Ovary (tissue), 9 donors: ENCODE measurements around the gene DRAM1. TPM values are rescaled to one million over a fixed set of nuclear protein-coding genes. Genes with fewer than 3 reads are reported as not detected.

ENCODE experiments used
- DNase-seq, 5 donors: peaks; one replicate each; pipeline ENCODE4 v3.0.0-alpha.2; 2019 to 2020
- H3K27ac ChIP-seq, 2 donors: fragments of 200-600 bp; one replicate each; pipeline versions ENCODE4 v1.5.1 to v1.8.0; 2019 to 2022
- H3K27me3 ChIP-seq: fragments of 200-600 bp; one replicate; pipeline ENCODE4 v1.8.0; 2022
- H3K36me3 ChIP-seq: fragments of 200-600 bp; sonication (generic); one replicate; pipeline ENCODE4 v1.5.1; 2019
- H3K4me1 ChIP-seq: one replicate; pipeline ENCODE4 v1.8.1; 2013; ENCODE audit warnings: mild to moderate bottlenecking, moderate library complexity; ENCODE audit not compliant: insufficient read depth
- H3K4me3 ChIP-seq: fragments of 200-600 bp; sonication (generic); one replicate; pipeline ENCODE4 v1.5.1; 2017
- H3K9me3 ChIP-seq, 2 donors: fragments of 200-600 bp in 1 of 2; sonication (generic) in 1 of 2; one replicate each; pipeline versions ENCODE4 v1.5.1 to v1.8.1; 2013 to 2019; ENCODE audit warnings: mild to moderate bottlenecking in 1 of 2, moderate library complexity in 1 of 2
- CTCF ChIP-seq, 3 donors: fragments of 450-650 bp in 2 of 3; fragments of 200-600 bp in 1 of 3; IDR thresholded peaks; one replicate each; pipeline versions ENCODE4 v1.5.1 to v1.8.0; 2016 to 2022; ENCODE audit warnings: antibody characterized with exemption in 3 of 3, mild to moderate bottlenecking in 1 of 3
- EP300 ChIP-seq: sonication (generic); formaldehyde crosslinking; IDR thresholded peaks from one replicate; pipeline ENCODE4 v1.6.1; 2017; ENCODE audit warnings: antibody characterized with exemption
- POLR2A ChIP-seq: fragments of 450-650 bp; IDR thresholded peaks from one replicate; pipeline ENCODE4 v1.6.1; 2017; ENCODE audit warnings: antibody characterized with exemption, mild to moderate bottlenecking, moderate library complexity
- WGBS, 3 donors: extraction: QIAGEN DNeasy Blood & Tissue Kit in 1 of 3; methylation state at CpG; one replicate each; pipeline versions ENCODE4 v1.1.5 to v1.1.7; 2013 to 2017; 5-methylcytosine and 5-hydroxymethylcytosine counted together
- intact Hi-C, 4 donors: fragments of 100-400 bp; cut with DNase I; formaldehyde crosslinking; loops; one replicate each; pipeline versions ENCODE4 v1.11.0 to v1.15.1; 2022 to 2023
- polyA plus RNA-seq, 2 donors: library from polyadenylated mRNA; stranded (reverse); fragments of 200-250 nt in 1 of 2; fragments of 350-450 nt in 1 of 2; fragmentation: Illumina TruSeq in 1 of 2; extraction: RNeasy Lipid Tissue Mini Kit (QIAGEN cat#74804) in 1 of 2; gene quantifications; one replicate each; pipeline ENCODE4 v1.2.3, GENCODE V29; 2013 to 2014
- total RNA-seq, 7 donors: library from RNA; depleted of rRNA in 2 of 7; stranded (reverse); fragments of >200 nt in 2 of 7; fragmentation: NEBNext Ultra II Directional in 3 of 7; extraction: Animal tissue kit (Norgen Biotek cat#: 25700) in 3 of 7; gene quantifications; one replicate each; pipeline versions ENCODE4 v1.1.0 to v1.2.4, GENCODE V29; 2016 to 2023
- donor health status: DM: no; HTN: no; CAD: no; lungs with moderate emphysema.
- donor health status: DM: no; HTN: no; CAD: no.
- donor health status: Bipolar disorder and iron deficiency.
- donor health status: DM: yes; HTN: yes; CAD: no.
- donor health status: DM: no; HTN: no; CAD: no.
- donor health status: DM: yes; HTN: yes; CAD: no.

DRAM1 gene
- total and polyA plus RNA-seq, 9 donors, result 9.1 to 21.7 (median 15.8) TPM

DNA sequence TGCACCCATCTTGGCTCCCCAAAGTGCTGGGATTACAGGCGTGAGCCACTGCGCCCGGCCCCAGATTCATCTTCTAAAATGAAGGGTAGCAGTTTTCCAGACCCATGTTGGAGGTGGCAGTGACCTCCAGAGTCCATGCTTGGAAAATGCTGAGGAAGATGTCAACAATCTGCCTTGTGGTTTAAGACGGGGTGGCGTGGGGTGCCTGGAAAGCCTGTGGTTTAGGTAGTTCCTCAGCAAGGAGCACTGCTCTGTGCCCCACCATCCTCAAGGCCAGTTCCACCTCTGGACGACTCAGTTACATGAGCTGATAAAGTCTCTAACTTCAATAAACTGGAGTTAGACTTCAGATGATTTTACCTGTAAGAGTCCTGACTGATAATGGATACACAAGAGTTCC lies 48.6 kb downstream of the DRAM1 start:
- intact Hi-C loops, result no loop called here
- 75 to 83% (median 78%) methylated on average over 6 of the region's 6 CpGs for WGBS, 3 donors

DNA sequence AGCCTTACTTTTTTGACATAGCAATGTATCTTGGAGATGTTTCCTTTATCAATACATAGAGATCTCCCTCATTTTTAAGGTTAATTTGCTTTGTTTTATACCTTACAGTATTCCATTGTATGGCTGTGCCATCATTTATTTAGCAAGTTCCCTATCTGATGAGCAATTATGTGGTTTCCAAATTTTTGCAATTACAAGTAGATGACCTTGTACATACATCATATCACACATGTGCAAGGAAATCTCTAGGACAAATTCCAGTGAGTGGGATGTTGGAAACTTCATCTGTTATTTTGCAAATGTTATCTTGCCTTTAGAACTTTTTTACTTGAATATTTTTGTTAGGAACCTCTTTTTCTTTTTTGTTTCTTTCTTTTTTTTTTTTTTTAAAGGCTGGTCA lies 49.7 kb downstream of the DRAM1 start:
- no peak for DNase-seq

More for the DNA sequence above, 48.6 kb downstream of the DRAM1 start:
- peak overlapping the region in 1 of 2 donors; percentile 48 for H3K27ac ChIP-seq
- no peaks in the 10 kb centered on the region for H3K27me3 ChIP-seq
- no peaks in the 10 kb centered on the region for H3K36me3 ChIP-seq
- TF ChIP-seq POLR2A (no peak), EP300 (no peak), CTCF (IDR thresholded peaks at IDR 0.05) (no peak)
- H3K4me1 ChIP-seq, result peaks cover 3% of the 10 kb centered on the region
- no peak overlapping the region for H3K4me3 ChIP-seq
- no peaks in the 10 kb centered on the region for H3K9me3 ChIP-seq
- DNase-seq, result no peak

GRCh38 chr12:101927999-101928398 lies 50.6 kb downstream of the DRAM1 start:
- H3K4me3 ChIP-seq, result no peak overlapping the region
- WGBS, 3 donors, result 91 to 96% (median 92%) methylated on average over 4 of the region's 4 CpGs
- intact Hi-C loops, result no loop called here
- no peak for TF ChIP-seq POLR2A
- no peak for TF ChIP-seq EP300
- no peak for TF ChIP-seq CTCF (IDR thresholded peaks at IDR 0.05)
- H3K27ac ChIP-seq, result no peak overlapping the region
- H3K4me1 ChIP-seq, result peaks cover 3% of the 10 kb centered on the region
- H3K9me3 ChIP-seq, result no peaks in the 10 kb centered on the region
- H3K36me3 ChIP-seq, result no peaks in the 10 kb centered on the region
- DNase-seq, result no peak
- H3K27me3 ChIP-seq, result no peaks in the 10 kb centered on the region

More for the DNA sequence above, 49.7 kb downstream of the DRAM1 start:
- TF ChIP-seq POLR2A, result no peak
- TF ChIP-seq EP300, result no peak
- no peak for TF ChIP-seq CTCF (IDR thresholded peaks at IDR 0.05)
- H3K27me3 ChIP-seq, result no peaks in the 10 kb centered on the region
- intact Hi-C loops, result no loop called here
- no peak overlapping the region for H3K4me3 ChIP-seq
- no peak overlapping the region for H3K27ac ChIP-seq
- no peaks in the 10 kb centered on the region for H3K36me3 ChIP-seq
- H3K9me3 ChIP-seq, result no peaks in the 10 kb centered on the region
- H3K4me1 ChIP-seq, result peaks cover 3% of the 10 kb centered on the region

DNA sequence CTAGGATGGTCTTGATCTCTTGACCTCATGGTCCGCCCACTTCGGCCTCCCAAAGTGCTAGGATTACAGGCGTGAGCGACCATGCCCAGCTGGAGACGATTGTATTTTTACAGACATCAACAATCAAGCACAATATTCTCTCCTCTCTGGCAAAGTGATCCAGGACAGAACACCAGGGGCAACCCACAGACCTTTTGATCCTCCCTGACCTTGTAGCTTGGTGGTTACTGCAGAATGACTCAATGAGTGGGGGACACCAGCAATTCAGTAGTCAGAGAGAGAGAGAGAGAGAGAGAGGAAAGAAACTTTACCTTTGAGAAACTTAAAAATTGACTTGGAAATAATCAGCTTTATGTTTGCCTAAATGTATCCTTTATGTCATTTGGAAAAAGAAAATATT lies 51.2 kb downstream of the DRAM1 start:
- TF ChIP-seq CTCF (IDR thresholded peaks at IDR 0.05), result no peak
- no peak for TF ChIP-seq EP300
- no peak for TF ChIP-seq POLR2A
- Histone ChIP-seq H3K4me3 (no peak overlapping the region), H3K4me1 (peaks cover 3% of the 10 kb centered on the region), H3K27ac (no peak overlapping the region), H3K36me3 (no peaks in the 10 kb centered on the region), H3K27me3 (no peaks in the 10 kb centered on the region), H3K9me3 (no peaks in the 10 kb centered on the region)
- WGBS, 3 donors, result 62 to 70% (median 66%) methylated on average over 5 of the region's 5 CpGs
- intact Hi-C loops, result no loop called here
- no peak for DNase-seq
